ENCODE data around the gene GLYAT.

Gene GLYAT

DNA sequence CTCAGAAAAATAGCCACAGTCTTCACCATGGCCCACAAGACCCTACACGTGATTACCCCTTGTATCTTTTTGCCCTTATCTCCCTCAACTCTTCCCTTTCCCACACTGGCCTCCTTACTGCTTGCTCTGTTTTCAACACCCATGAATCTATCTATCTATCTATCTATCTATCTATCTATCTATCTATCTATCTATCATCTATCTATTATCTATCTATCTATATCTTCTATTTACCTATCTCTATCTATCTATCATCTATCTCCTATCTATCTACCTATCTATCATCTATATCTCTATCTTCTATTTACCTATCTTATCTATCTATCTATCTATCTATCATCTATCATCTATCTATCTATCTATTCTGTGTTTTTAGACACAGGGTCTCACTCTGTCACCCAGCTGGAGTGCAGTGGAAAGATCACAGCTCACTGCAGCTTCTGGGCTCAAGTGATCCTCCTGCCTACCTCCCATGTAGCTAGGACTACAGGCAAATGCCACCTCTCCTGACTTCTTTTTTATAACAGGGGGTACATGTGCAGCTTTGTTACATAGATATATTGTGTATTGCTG is 55.1 kb downstream of the GLYAT start:
- no peak for DNase-seq

DNA sequence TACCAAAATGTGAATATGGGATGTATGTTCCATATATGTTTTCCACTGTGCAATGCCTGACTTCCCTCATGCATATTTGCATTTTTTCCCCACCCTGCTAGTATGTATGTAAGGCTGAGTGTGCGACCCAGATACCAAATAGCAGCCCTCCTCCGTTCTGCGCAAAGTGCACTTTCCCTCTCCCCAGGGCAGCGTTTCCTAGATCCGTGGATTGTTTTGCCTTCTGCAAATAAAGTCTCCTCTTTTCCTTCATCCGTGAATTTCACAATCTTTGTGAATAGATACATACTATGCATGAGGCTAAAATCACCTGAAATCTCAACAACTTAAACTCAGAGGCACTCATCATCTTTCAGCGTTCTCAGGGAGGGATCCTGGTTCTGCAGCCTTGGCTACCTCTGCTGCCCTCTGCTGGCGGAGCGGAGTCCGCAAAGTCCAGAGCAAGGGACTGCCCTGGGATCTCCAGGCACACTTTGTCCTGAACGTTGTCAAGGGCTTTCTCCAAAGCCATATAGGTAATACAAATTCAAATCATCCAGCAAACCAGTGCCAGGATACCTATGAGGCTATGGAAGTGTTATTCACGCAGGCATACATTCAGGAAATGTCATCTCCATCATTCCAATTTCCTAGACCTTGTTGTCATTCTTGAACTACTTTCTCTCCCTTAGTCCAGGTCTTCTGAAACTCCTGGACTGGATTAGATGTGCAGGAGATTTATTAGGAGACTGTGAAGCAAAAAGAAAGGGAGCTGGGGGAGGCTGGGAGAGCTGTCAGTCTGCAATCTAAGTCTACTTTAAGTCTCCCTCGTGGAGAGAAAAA is 56.2 kb downstream of the GLYAT start:
- DNase-seq = no peak

DNA sequence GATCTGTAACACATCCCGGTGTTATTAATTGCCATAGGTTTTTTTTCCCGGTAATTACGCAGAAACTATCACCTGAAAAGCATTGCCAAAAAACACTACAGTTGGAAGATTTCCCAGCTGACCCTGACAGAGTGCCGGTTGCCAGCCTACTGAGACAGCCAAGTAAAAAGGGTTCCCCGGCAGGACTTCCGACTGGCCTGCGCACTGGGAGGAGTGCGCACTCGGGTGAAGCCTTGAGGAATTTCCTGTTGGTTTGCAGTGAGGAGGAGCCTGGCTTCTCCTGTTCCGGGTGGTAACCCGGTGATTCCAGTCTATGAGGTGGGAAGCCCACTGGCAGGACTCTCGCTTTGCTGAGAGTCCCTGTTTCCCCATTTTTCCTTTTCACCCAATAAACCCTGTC is 57.1 kb downstream of the GLYAT start:
- no peak for DNase-seq

GRCh38 chr11:58671983-58672633 is 59.6 kb downstream of the GLYAT start:
- no peak for DNase-seq

GRCh38 chr11:58659910-58660570 is 71.7 kb downstream of the GLYAT start:
- no peak for DNase-seq

DNA sequence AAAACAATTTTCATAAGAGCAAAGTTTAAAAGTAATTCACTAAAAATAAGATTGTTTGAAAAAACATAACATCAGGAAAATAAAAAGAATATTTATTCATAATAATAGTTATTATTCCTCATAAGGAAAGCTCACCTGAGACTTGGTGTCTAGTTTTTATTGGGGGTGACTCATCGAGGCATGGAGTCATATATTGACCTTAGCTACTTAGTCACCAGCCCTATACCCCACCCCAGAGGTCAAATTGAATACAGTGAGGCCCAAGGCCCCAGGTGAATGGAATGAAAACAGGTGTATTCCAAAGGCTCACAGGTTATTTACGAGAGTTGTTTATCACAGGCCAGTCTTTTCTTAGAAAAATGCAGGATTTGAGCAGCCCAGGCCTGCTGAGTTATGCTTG is 72.3 kb downstream of the GLYAT start:
- DNase-seq = no peak
